Measurements from ENCODE around the gene PIAS1. TPM values are rescaled to one million over a fixed set of nuclear protein-coding genes. Genes with fewer than 3 reads are reported as not detected.
"Not testable (repeated sequence)": the region's sequence is repeated elsewhere in the genome, so short reads cannot be mapped to it uniquely, and the experiment has no call there.

The PIAS1 gene
- total RNA-seq, 1 donor from 2014 or later: 8.1 TPM

- DNase-seq (ENCODE audit: low read depth, low spot score): no peak
These were observed 19.3 kb upstream of the PIAS1 start for GRCh38 chr15:68034719-68035293.

GRCh38 chr15:68038246-68038645, 15.9 kb upstream of the PIAS1 start:
- DNase-seq (ENCODE audit: low read depth, low spot score): no peak

DNA sequence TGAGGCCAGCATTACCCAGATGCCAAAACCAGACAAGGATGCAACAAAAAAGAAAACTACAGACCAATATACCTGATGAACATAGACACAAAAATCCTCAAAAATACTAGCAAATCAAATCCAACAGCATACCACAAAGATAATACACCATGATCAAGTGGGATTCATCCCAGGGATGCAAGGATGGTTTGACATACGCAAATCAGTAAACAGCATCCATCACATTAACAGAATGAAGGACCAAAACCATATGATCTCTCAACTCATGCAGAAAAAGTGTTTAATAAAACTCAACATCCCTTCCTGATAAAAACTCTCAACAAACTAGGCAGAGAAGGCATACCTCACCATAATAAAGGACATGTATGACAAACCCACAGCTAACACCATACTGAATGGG, 14.0 kb upstream of the PIAS1 start:
- DNase-seq (ENCODE audit: low read depth, low spot score): no peak

GRCh38 chr15:68042156-68042854, 11.8 kb upstream of the PIAS1 start:
- no peak for DNase-seq (ENCODE audit: low read depth, low spot score)

DNA sequence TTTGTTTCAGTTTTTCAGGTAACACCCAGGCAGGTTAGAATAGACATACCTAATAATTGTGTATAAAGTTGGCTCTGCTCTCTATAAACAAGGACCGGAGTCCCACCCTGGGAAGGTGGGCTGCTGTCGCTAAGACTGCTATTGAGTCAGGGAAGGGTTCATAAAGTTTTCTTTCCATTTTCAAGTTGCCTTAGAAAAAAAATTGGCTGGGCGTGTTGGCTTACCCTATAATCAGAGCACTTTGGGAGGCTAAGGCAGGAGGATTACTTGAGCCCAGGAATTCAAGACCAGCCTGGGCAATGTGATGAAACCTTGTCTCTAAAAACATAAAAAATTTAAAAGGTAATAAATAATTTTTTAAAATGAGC, 11.3 kb upstream of the PIAS1 start:
- no peak for DNase-seq (ENCODE audit: low read depth, low spot score)

GRCh38 chr15:68045289-68046265, 8.5 kb upstream of the PIAS1 start:
- DNase-seq (ENCODE audit: low read depth, low spot score): no peak

- DNase-seq (ENCODE audit: low read depth, low spot score): no peak
These were observed 6.3 kb upstream of the PIAS1 start for GRCh38 chr15:68047826-68048225.

GRCh38 chr15:68051109-68051508, 3.0 kb upstream of the PIAS1 start:
- DNase-seq (ENCODE audit: low read depth, low spot score): no peak

GRCh38 chr15:68051907-68052306, 2.2 kb upstream of the PIAS1 start:
- DNase-seq (ENCODE audit: low read depth, low spot score): no peak

- DNase-seq (ENCODE audit: low read depth, low spot score): no peak
These were observed 1.7 kb upstream of the PIAS1 start for GRCh38 chr15:68052431-68052830.

- no peak for DNase-seq (ENCODE audit: low read depth, low spot score)
These were observed 1.1 kb upstream of the PIAS1 start for GRCh38 chr15:68053001-68053400.

- DNase-seq (ENCODE audit: low read depth, low spot score): no peak
These were observed 611 bp downstream of the PIAS1 start for GRCh38 chr15:68054628-68055223.

DNA sequence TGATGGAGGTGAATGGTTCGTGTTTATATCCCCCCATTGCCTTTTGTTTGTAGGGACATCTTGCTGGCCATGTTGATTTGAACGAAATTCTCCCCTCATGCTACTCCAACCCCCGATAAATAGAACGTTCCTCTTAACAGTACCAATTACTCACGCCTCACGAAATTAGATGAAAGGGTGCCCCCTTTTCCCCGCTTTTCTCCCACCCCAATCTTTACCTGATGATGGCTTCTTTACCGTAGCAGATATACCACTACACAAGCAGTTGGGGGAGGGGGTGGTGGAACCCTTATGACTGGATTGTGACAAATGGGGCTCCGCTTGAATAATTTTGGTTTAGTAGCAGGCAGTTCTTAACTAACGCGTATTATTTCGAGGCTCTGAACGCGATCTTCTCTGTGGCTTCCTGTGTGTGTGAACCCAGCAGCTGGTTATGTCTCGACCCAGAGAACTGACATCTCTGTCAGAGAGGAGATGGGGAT, 1.1 kb downstream of the PIAS1 start:
- DNase-seq (ENCODE audit: low read depth, low spot score): no peak

DNA sequence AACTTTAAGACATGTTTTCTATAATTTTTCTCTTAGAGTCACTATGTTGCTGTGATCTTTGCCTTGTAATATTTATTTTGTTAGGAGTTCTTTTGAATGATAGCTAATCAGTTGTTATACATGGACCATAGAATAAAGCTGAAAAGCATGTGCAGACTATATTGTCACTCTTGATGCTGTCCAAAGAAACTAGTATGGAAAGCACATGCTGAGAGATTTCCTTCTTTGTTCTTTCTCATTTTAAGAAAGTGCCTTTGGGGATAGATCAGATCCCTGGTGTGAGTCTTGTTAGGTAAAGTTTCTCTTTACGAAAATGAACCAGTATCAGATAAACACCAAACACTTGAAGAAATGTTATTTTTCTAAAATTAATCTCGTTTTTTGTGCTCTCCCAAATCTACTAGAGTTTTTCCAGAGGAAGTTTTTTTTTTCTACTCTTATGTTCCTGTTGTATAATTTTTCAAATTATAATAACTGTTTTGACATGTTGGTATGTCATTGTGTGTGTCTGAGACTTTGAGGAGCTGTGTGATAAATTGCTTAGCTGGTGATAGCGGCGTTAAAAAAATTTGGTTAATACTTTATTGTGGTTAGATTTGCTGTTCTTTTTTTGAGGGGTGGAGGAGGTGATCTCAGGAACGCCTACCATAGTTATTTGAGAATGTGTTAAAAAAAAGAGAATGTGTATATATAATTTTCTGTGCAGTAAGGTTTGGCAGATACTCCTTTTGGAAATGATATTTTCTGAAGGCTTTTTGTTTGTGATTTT, 2.2 kb downstream of the PIAS1 start:
- DNase-seq (ENCODE audit: low read depth, low spot score): no peak

GRCh38 chr15:68057034-68057433, 2.9 kb downstream of the PIAS1 start:
- DNase-seq (ENCODE audit: low read depth, low spot score): no peak

- no peak for DNase-seq (ENCODE audit: low read depth, low spot score)
These were observed 3.6 kb downstream of the PIAS1 start for GRCh38 chr15:68057758-68058157.

DNA sequence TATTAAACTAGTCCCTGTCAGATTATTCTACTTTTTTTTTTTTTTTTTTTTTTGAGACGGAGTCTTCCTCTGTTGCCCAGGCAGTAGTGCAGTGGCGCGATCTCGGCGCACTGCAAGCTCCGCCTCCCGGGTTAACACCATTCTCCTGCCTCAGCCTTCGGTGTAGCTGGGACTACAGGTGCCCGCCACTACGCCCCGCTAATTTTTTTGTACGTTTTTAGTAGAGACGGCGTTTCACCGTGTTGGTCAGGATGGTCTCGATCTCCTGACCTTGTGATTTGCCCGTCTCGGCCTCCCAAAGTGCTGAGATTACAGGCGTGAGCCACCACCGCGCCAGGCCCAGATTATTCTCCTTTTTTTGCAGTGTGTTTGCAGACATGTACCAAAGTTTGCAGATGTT, 4.9 kb downstream of the PIAS1 start:
- not testable (repeated sequence) for DNase-seq (ENCODE audit: low read depth, low spot score)

DNA sequence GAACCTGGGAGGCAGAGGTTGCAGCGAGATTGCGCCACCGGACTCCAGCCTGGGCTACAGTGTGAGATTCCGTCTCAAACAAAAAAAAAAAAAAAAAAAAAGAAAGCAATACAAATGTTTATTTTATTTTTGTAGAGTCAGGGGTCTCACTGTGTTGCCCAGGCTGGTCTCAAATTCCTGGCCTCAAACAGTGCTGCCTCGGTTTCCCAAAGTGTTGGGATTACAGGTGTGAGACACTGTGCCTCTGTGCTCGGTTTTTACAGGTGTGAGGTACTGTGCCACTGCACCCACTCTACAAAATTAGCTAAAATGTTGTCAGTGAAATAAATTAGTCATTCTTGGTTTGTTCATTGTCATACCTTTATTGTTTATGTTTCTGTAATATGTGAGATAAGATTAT, 5.5 kb downstream of the PIAS1 start:
- no peak for DNase-seq (ENCODE audit: low read depth, low spot score)

DNA sequence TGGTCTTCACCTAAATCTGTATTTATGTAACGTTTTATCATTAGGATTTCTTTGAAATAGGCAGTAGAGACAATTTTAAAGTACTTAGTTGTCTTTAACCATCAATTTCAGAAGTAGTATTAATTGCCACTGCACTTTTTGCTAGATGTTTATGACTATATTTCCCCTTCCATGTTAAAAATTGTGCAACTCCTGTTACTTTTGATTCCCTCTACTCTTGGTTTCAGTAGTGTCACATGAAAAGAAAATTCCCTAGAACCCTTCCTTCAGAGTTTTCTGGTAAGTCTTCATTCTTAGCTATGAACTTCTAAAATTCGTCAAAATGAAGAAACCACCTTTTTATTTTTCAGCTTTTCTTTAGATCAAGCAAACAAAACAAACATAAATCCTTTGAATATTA, 7.1 kb downstream of the PIAS1 start:
- no peak for DNase-seq (ENCODE audit: low read depth, low spot score)

DNA sequence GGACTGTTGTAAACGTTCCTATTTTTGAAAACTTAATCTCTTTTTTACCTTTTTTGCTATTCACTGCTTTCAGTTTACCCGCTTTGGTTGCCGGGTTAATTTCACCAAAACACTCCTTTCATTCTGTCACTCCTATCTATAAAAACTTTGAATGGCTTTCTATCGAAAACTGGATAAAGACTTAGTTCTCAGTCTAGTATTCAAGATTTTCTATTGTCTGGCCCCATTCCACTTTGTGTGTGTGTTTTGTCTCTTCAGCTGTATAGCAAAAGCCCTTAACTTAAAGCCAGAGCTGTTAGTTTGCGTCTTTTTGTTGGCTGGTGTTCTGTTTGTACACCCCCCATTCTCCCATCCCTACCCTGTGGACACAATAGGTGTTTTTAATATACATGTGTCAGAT, 7.5 kb downstream of the PIAS1 start:
- no peak for DNase-seq (ENCODE audit: low read depth, low spot score)

DNA sequence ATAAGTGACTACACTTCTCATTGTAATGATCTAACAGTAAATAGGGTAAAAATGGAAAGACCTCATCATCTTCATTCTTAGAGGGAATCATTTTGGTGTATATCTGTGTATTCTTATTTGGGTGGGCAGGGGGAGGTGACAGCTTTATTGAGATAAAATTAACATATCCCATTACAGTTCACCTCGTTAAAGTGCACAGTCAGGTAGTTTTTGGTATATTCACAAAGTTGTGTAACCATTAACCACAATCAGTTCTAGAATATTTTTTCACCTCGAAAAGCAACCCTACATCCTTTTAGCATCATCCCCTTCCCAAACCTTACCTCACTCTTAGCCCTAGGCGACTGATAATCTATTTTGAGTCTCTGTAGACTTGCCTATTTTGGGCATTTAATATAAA, 8.1 kb downstream of the PIAS1 start:
- no peak for DNase-seq (ENCODE audit: low read depth, low spot score)

Data from pulmonary artery endothelial cell (primary cell).